Esophagus muscularis mucosa (tissue), 4 donors: ENCODE data around the gene MPST.

Experiments
- EP300 ChIP-seq: sonication (generic); formaldehyde crosslinking; IDR thresholded peaks from one replicate; pipeline ENCODE4 v1.6.1; 2017; ENCODE audit warnings: antibody characterized with exemption
- POLR2A ChIP-seq: fragments of 450-650 bp; IDR thresholded peaks from one replicate; pipeline ENCODE4 v1.6.1; 2017; ENCODE audit warnings: antibody characterized with exemption, moderate library complexity, mild to moderate bottlenecking, low read depth
- TF ChIP-seq, protein P1 (sequence below), 3 experiments: fragments of 200-600 bp in 2 of 3; fragments of 450-650 bp in 1 of 3; sonication (generic) in 2 of 3; IDR thresholded peaks; one replicate each; pipeline ENCODE4 v1.5.1; 2017 to 2019; ENCODE audit warnings: antibody characterized with exemption in 3 of 3, mild to moderate bottlenecking in 2 of 3, moderate library complexity in 1 of 3

DNA sequence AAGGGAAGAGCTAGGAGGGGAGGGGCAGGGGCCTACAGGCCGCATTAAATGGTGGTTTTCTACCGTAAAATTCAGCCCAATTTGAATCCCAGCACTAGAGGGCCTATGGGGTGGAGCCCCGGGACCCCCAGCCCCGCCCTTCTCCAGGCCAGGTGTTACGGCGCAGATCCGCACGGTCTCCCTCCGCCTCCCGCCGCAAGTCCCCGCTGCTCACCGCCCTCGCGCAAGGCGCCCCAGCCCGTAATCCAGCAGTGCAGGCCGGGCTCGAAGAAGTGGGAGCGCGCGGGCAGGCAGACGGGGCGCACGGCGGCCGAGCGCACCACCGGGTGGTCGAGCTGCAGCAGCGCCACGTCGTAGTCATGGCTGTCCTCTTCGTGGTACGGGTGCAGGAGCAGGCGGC is 49.3 kb downstream of the MPST start:
- TF ChIP-seq POLR2A: no peak
- TF ChIP-seq, protein P1, sequence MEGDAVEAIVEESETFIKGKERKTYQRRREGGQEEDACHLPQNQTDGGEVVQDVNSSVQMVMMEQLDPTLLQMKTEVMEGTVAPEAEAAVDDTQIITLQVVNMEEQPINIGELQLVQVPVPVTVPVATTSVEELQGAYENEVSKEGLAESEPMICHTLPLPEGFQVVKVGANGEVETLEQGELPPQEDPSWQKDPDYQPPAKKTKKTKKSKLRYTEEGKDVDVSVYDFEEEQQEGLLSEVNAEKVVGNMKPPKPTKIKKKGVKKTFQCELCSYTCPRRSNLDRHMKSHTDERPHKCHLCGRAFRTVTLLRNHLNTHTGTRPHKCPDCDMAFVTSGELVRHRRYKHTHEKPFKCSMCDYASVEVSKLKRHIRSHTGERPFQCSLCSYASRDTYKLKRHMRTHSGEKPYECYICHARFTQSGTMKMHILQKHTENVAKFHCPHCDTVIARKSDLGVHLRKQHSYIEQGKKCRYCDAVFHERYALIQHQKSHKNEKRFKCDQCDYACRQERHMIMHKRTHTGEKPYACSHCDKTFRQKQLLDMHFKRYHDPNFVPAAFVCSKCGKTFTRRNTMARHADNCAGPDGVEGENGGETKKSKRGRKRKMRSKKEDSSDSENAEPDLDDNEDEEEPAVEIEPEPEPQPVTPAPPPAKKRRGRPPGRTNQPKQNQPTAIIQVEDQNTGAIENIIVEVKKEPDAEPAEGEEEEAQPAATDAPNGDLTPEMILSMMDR (IDR thresholded peaks at IDR 0.05): no peak
- no peak for TF ChIP-seq EP300
